HG03159 (cell line): Measurements from ENCODE around the gene TENM3.

Experiments
- ATAC-seq: cut with Tn5 transposase; IDR thresholded peaks from one replicate; pipeline ENCODE4 v1.9.1; 2021; ENCODE audit warnings: mild to moderate bottlenecking, moderate library complexity; ENCODE audit not compliant: unreplicated experiment

TENM3 gene

GRCh38 chr4:182600093-182600492 lies 356.9 kb downstream of the TENM3 start:
- no peak for ATAC-seq

- ATAC-seq: no peak
Measured at GRCh38 chr4:182600856-182601255, 357.7 kb downstream of the TENM3 start.

GRCh38 chr4:182604161-182604622 lies 361.0 kb downstream of the TENM3 start:
- no peak for ATAC-seq

GRCh38 chr4:182604953-182605352 lies 361.8 kb downstream of the TENM3 start:
- ATAC-seq: no peak

GRCh38 chr4:182608525-182608924 lies 365.3 kb downstream of the TENM3 start:
- no peak for ATAC-seq

GRCh38 chr4:182616476-182616875 lies 373.3 kb downstream of the TENM3 start:
- ATAC-seq: no peak

GRCh38 chr4:182619660-182620059 lies 376.5 kb downstream of the TENM3 start:
- no peak for ATAC-seq

- ATAC-seq: no peak
Measured at GRCh38 chr4:182620111-182620980, 377.1 kb downstream of the TENM3 start.

- no peak for ATAC-seq
Measured at GRCh38 chr4:182624281-182624680, 381.1 kb downstream of the TENM3 start.

GRCh38 chr4:182625193-182625592 lies 382.0 kb downstream of the TENM3 start:
- no peak for ATAC-seq

- no peak for ATAC-seq
Measured at GRCh38 chr4:182627996-182628395, 384.8 kb downstream of the TENM3 start.

- ATAC-seq: no peak
Measured at GRCh38 chr4:182628544-182628943, 385.3 kb downstream of the TENM3 start.

GRCh38 chr4:182629096-182629495 lies 385.9 kb downstream of the TENM3 start:
- no peak for ATAC-seq

GRCh38 chr4:182640491-182640890 lies 397.3 kb downstream of the TENM3 start:
- ATAC-seq: no peak

GRCh38 chr4:182640932-182641331 lies 397.7 kb downstream of the TENM3 start:
- no peak for ATAC-seq

- peak; percentile 71 for ATAC-seq
Measured at GRCh38 chr4:182642831-182643230, 399.6 kb downstream of the TENM3 start.

- no peak for ATAC-seq
Measured at GRCh38 chr4:182643801-182644682, 400.8 kb downstream of the TENM3 start.

- ATAC-seq: no peak
Measured at GRCh38 chr4:182644683-182645050, 401.5 kb downstream of the TENM3 start.

- no peak for ATAC-seq
Measured at GRCh38 chr4:182645511-182645910, 402.3 kb downstream of the TENM3 start.

GRCh38 chr4:182647646-182648300 lies 404.6 kb downstream of the TENM3 start:
- ATAC-seq: no peak

- no peak for ATAC-seq
Measured at GRCh38 chr4:182648766-182649165, 405.6 kb downstream of the TENM3 start.
